ENCODE results near the gene PIP4P1. TPM values are rescaled to one million over a fixed set of nuclear protein-coding genes. Genes with fewer than 3 reads are reported as not detected.

Gene PIP4P1
- total and polyA plus RNA-seq, 2 of the 13 experiments (the other 11 are each of a cell fraction or from before 2014, with no cell fraction given) = 33.4 to 47.0 TPM

DNA sequence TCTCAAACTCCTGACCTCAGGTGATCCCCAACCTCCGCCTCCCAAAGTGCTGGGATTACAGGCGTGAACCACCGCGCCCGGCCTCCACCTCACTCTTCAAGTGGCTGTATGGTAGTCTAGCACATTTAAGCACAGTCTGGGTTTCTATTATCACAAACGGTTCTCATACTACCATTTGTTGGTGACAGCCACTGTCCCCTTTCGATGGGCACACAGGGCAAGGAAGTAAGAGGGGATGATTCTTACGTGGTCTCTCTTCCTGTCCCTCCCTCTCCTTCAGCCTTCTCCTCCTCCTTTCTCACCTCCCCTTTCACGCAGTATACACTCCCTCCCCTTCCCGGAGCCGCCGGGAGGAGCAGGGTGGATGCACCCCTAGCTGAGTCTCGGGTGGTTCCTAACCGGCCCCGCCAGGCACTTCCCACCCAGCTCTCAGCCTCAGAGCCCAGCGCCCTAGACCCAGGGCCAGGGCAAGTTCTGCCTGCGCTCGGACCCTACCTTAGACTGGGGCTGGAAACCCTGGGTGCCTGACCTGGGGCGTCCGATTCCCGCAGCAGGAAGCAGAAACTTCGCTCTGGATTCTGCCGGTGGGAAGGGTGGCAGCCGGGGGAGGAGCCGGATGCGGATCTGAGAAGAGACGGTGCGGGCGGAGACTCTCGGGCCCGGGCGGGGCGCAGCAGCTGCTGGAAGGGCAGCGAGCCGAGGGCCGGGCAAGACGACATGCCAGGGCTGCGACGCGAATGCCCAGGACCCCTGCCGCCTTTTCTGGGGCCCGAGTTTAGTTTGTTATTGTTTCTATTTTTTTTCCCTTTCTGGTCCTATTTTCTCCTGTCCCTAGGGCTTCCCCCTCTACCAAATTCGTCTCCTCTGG lies 48.1 kb downstream of the PIP4P1 start, which contains the start of gene TEP1 (continued):
- TF ChIP-seq, protein P1, sequence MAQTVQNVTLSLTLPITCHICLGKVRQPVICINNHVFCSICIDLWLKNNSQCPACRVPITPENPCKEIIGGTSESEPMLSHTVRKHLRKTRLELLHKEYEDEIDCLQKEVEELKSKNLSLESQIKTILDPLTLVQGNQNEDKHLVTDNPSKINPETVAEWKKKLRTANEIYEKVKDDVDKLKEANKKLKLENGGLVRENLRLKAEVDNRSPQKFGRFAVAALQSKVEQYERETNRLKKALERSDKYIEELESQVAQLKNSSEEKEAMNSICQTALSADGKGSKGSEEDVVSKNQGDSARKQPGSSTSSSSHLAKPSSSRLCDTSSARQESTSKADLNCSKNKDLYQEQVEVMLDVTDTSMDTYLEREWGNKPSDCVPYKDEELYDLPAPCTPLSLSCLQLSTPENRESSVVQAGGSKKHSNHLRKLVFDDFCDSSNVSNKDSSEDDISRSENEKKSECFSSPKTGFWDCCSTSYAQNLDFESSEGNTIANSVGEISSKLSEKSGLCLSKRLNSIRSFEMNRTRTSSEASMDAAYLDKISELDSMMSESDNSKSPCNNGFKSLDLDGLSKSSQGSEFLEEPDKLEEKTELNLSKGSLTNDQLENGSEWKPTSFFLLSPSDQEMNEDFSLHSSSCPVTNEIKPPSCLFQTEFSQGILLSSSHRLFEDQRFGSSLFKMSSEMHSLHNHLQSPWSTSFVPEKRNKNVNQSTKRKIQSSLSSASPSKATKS (CRISPR knock-in tag; IDR thresholded peaks at IDR 0.05) = peak; percentile 18; the same call in 1 of the 2 replicates
- TF ChIP-seq MNT (IDR thresholded peaks at IDR 0.05) (no peak), ZNF275 (CRISPR knock-in tag; IDR thresholded peaks at IDR 0.05; ENCODE audit: borderline replicate concordance) (peak; percentile 82; the same call in 1 of the 2 replicates), KDM6A (CRISPR knock-in tag; IDR thresholded peaks at IDR 0.05; ENCODE audit: low read depth) (no peak), ZNF101 (CRISPR knock-in tag; IDR thresholded peaks at IDR 0.05; ENCODE audit: borderline replicate concordance, low read depth) (0 out of 2 replicates have a peak, but pooled peaks have one; percentile 72), TBL1XR1 (IDR thresholded peaks at IDR 0.05; ENCODE audit: borderline replicate concordance, low read length, partially characterized antibody) (no peak), FOXK2 (IDR thresholded peaks at IDR 0.05) (no peak), HOXA5 (CRISPR knock-in tag; IDR thresholded peaks at IDR 0.05) (peak; percentile 78; the same call in 1 of the 2 replicates), ZNF296 (CRISPR knock-in tag; conservative IDR thresholded peaks at IDR 0.05) (peak; percentile 81; the same call in 1 of the 2 replicates), ZNF772 (CRISPR knock-in tag; IDR thresholded peaks at IDR 0.05) (peak; percentile 81; the same call in 1 of the 2 replicates), MYC (CRISPR knock-in tag; IDR thresholded peaks at IDR 0.05; ENCODE audit: borderline replicate concordance) (peak; percentile 54), CC2D1A (CRISPR knock-in tag; IDR thresholded peaks at IDR 0.05) (no peak), ZNF564 (CRISPR knock-in tag; IDR thresholded peaks at IDR 0.05) (peak; percentile 80; the same call in 1 of the 2 replicates)
- TF ChIP-seq, protein P2, sequence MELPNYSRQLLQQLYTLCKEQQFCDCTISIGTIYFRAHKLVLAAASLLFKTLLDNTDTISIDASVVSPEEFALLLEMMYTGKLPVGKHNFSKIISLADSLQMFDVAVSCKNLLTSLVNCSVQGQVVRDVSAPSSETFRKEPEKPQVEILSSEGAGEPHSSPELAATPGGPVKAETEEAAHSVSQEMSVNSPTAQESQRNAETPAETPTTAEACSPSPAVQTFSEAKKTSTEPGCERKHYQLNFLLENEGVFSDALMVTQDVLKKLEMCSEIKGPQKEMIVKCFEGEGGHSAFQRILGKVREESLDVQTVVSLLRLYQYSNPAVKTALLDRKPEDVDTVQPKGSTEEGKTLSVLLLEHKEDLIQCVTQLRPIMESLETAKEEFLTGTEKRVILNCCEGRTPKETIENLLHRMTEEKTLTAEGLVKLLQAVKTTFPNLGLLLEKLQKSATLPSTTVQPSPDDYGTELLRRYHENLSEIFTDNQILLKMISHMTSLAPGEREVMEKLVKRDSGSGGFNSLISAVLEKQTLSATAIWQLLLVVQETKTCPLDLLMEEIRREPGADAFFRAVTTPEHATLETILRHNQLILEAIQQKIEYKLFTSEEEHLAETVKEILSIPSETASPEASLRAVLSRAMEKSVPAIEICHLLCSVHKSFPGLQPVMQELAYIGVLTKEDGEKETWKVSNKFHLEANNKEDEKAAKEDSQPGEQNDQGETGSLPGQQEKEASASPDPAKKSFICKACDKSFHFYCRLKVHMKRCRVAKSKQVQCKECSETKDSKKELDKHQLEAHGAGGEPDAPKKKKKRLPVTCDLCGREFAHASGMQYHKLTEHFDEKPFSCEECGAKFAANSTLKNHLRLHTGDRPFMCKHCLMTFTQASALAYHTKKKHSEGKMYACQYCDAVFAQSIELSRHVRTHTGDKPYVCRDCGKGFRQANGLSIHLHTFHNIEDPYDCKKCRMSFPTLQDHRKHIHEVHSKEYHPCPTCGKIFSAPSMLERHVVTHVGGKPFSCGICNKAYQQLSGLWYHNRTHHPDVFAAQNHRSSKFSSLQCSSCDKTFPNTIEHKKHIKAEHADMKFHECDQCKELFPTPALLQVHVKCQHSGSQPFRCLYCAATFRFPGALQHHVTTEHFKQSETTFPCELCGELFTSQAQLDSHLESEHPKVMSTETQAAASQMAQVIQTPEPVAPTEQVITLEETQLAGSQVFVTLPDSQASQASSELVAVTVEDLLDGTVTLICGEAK (IDR thresholded peaks at IDR 0.05) = no peak
- TF ChIP-seq, protein P2 (CRISPR knock-in tag; IDR thresholded peaks at IDR 0.05) = peak; percentile 81
